ENCODE measurements around the gene TEX2. TPM values are rescaled to one million over a fixed set of nuclear protein-coding genes. Genes with fewer than 3 reads are reported as not detected.

TEX2 gene
- total and polyA plus RNA-seq, 2 experiments from 2014 or later = 7.5 to 17.7 TPM

DNA sequence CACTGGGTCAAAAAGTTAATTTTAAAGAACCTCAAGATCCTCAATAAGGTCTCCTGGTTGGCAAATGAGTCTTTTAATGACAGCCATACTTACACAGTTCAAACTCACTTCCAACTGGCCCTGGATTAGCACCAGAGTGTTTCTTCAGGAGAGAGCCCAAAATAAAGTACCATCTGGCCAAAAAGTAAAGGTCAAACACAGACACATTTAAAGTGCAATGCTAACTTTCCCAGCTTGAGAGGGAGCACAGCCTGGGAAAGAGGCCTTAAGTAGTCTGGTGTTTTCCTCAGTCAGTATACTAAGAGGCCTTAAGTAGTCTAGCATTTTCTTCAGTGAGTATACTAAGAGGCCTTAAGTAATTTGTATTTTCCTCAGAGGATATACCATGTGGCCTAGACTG is 86.5 kb downstream of the TEX2 start (continued):
- TF ChIP-seq, protein P1, sequence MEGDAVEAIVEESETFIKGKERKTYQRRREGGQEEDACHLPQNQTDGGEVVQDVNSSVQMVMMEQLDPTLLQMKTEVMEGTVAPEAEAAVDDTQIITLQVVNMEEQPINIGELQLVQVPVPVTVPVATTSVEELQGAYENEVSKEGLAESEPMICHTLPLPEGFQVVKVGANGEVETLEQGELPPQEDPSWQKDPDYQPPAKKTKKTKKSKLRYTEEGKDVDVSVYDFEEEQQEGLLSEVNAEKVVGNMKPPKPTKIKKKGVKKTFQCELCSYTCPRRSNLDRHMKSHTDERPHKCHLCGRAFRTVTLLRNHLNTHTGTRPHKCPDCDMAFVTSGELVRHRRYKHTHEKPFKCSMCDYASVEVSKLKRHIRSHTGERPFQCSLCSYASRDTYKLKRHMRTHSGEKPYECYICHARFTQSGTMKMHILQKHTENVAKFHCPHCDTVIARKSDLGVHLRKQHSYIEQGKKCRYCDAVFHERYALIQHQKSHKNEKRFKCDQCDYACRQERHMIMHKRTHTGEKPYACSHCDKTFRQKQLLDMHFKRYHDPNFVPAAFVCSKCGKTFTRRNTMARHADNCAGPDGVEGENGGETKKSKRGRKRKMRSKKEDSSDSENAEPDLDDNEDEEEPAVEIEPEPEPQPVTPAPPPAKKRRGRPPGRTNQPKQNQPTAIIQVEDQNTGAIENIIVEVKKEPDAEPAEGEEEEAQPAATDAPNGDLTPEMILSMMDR (conservative IDR thresholded peaks at IDR 0.05; ENCODE audit: low read depth in 2 of 2) = no peak
- TF ChIP-seq EZH2 (IDR thresholded peaks at IDR 0.05; ENCODE audit: low read depth, unreplicated experiment) = no peak
- no peak for TF ChIP-seq CREB1 (CRISPR knock-in tag; IDR thresholded peaks at IDR 0.05; ENCODE audit: low read depth)
- no peak for TF ChIP-seq EZH2phosphoT487 (IDR thresholded peaks at IDR 0.05; ENCODE audit: unreplicated experiment)

DNA sequence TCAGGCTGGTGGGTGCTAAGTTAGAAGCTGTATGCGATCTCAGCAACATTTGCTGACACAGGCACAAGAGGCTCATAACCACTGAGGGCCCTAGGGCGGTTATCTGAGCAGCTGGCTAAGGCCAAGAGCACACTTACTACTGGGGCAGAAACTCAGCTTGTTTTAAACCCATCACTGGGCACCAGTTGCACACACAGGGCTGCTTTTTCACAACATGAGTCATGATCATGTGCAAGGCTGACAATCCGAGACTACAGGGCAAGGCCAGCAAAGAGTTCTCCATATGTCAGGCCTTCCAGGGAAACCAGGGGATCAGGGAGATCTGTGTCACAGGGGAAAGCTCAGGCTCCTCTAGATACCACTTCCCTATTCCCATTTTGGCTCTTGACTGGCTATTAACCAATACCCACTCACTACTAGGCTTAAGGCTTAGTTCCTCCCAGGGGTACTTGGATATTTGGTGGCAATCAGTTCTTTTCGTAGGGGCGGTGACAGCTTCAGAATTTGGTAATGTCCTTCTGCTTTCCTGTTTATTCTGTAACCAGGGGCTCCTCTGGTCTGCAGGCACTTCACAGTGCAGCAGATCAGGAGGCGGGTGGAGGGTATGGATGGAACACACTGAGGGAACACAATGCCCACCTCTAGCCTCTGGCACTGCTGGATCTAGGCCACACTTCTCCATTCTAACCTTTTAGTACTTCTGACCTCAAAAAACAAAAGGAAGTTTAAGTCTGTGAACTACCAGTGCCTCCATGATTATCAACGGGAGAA is 88.2 kb downstream of the TEX2 start:
- no peaks in the 10 kb centered on the region for H3K27me3 Mint-ChIP-seq (ENCODE audit: insufficient read depth, low read depth, poor library complexity)
- no peaks in the 10 kb centered on the region for H3K4me1 Mint-ChIP-seq
- Histone ChIP-seq H3K36me3 (ENCODE audit: insufficient read depth) (peaks cover 9% of the 10 kb centered on the region; the same call in 1 of the 2 replicates), H2AFZ (no peak overlapping the region), H3K4me3 (no peak overlapping the region), H3F3A (replicated peaks; ENCODE audit: low read depth) (no peaks in the 10 kb centered on the region), H3K27ac (ENCODE audit: low read depth) (no peak overlapping the region), H4K20me1 (replicated peaks; ENCODE audit: insufficient read depth) (no peaks in the 10 kb centered on the region), H3K27me3 (ENCODE audit: insufficient read depth) (no peaks in the 10 kb centered on the region), H3K9me2 (ENCODE audit: insufficient read depth) (no peaks in the 10 kb centered on the region), H3K79me2 (replicated peaks; ENCODE audit: insufficient read depth) (no peaks in the 10 kb centered on the region), H3K4me1 (ENCODE audit: insufficient read depth) (no peaks in the 10 kb centered on the region), H3K4me2 (no peak overlapping the region)
- no peaks in the 10 kb centered on the region for H3K9me3 Mint-ChIP-seq
- DNase-seq (ENCODE audit: low spot score) = no peak
- ATAC-seq = no peak
- no peak overlapping the region for H3K4me3 Mint-ChIP-seq
- TF ChIP-seq ZNF114 (CRISPR knock-in tag; IDR thresholded peaks at IDR 0.05) = no peak
- peaks cover 17% of the 10 kb centered on the region; the same call in 2 of the 3 replicates for H3K36me3 Mint-ChIP-seq (ENCODE audit: low read depth)
- H3K27ac Mint-ChIP-seq = no peak overlapping the region

DNA sequence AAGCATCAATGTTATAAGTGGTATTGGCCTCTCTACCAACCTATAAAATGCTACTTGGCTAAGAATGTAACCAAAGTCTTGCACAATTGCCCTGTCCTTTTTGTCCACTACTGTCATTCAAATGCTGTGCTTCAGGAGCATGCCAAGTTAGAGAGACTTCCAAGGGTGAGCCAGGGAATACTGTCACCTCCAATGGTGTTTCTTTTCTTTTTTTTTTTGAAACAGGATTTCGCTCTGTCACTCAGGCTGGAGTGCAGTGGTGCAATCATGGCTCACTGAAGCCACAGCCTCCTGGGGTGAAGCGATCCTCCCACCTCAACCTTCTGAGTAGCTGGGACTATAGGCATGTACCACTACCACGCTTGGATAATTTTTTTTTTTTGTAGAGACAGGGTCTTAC is 89.4 kb downstream of the TEX2 start:
- no peaks in the 10 kb centered on the region for H3K9me2 ChIP-seq (ENCODE audit: insufficient read depth)
- H3K4me1 ChIP-seq (ENCODE audit: insufficient read depth) = no peaks in the 10 kb centered on the region
- Mint-ChIP-seq H3K27me3 (ENCODE audit: insufficient read depth, low read depth, poor library complexity) (no peaks in the 10 kb centered on the region), H3K36me3 (ENCODE audit: low read depth) (peaks cover 11% of the 10 kb centered on the region; the same call in 1 of the 3 replicates), H3K27ac (no peak overlapping the region), H3K4me3 (no peak overlapping the region), H3K9me3 (no peaks in the 10 kb centered on the region), H3K4me1 (no peaks in the 10 kb centered on the region)
- H2AFZ ChIP-seq = no peak overlapping the region
- H3K79me2 ChIP-seq (replicated peaks; ENCODE audit: insufficient read depth) = no peaks in the 10 kb centered on the region
- ATAC-seq = no peak
- H4K20me1 ChIP-seq (replicated peaks; ENCODE audit: insufficient read depth) = no peaks in the 10 kb centered on the region
- H3K36me3 ChIP-seq (ENCODE audit: insufficient read depth) = peaks cover 11% of the 10 kb centered on the region; the same call in 1 of the 2 replicates
- no peak overlapping the region for H3K4me3 ChIP-seq
- no peak overlapping the region for H3K27ac ChIP-seq (ENCODE audit: low read depth)
- H3K27me3 ChIP-seq (ENCODE audit: insufficient read depth) = no peaks in the 10 kb centered on the region
- no peak for DNase-seq (ENCODE audit: low spot score)
- no peaks in the 10 kb centered on the region for H3F3A ChIP-seq (replicated peaks; ENCODE audit: low read depth)
- H3K4me2 ChIP-seq = no peak overlapping the region
- no peak for TF ChIP-seq POLR2AphosphoS5 (IDR thresholded peaks at IDR 0.05; ENCODE audit: low read depth)
- TF ChIP-seq, protein P2, sequence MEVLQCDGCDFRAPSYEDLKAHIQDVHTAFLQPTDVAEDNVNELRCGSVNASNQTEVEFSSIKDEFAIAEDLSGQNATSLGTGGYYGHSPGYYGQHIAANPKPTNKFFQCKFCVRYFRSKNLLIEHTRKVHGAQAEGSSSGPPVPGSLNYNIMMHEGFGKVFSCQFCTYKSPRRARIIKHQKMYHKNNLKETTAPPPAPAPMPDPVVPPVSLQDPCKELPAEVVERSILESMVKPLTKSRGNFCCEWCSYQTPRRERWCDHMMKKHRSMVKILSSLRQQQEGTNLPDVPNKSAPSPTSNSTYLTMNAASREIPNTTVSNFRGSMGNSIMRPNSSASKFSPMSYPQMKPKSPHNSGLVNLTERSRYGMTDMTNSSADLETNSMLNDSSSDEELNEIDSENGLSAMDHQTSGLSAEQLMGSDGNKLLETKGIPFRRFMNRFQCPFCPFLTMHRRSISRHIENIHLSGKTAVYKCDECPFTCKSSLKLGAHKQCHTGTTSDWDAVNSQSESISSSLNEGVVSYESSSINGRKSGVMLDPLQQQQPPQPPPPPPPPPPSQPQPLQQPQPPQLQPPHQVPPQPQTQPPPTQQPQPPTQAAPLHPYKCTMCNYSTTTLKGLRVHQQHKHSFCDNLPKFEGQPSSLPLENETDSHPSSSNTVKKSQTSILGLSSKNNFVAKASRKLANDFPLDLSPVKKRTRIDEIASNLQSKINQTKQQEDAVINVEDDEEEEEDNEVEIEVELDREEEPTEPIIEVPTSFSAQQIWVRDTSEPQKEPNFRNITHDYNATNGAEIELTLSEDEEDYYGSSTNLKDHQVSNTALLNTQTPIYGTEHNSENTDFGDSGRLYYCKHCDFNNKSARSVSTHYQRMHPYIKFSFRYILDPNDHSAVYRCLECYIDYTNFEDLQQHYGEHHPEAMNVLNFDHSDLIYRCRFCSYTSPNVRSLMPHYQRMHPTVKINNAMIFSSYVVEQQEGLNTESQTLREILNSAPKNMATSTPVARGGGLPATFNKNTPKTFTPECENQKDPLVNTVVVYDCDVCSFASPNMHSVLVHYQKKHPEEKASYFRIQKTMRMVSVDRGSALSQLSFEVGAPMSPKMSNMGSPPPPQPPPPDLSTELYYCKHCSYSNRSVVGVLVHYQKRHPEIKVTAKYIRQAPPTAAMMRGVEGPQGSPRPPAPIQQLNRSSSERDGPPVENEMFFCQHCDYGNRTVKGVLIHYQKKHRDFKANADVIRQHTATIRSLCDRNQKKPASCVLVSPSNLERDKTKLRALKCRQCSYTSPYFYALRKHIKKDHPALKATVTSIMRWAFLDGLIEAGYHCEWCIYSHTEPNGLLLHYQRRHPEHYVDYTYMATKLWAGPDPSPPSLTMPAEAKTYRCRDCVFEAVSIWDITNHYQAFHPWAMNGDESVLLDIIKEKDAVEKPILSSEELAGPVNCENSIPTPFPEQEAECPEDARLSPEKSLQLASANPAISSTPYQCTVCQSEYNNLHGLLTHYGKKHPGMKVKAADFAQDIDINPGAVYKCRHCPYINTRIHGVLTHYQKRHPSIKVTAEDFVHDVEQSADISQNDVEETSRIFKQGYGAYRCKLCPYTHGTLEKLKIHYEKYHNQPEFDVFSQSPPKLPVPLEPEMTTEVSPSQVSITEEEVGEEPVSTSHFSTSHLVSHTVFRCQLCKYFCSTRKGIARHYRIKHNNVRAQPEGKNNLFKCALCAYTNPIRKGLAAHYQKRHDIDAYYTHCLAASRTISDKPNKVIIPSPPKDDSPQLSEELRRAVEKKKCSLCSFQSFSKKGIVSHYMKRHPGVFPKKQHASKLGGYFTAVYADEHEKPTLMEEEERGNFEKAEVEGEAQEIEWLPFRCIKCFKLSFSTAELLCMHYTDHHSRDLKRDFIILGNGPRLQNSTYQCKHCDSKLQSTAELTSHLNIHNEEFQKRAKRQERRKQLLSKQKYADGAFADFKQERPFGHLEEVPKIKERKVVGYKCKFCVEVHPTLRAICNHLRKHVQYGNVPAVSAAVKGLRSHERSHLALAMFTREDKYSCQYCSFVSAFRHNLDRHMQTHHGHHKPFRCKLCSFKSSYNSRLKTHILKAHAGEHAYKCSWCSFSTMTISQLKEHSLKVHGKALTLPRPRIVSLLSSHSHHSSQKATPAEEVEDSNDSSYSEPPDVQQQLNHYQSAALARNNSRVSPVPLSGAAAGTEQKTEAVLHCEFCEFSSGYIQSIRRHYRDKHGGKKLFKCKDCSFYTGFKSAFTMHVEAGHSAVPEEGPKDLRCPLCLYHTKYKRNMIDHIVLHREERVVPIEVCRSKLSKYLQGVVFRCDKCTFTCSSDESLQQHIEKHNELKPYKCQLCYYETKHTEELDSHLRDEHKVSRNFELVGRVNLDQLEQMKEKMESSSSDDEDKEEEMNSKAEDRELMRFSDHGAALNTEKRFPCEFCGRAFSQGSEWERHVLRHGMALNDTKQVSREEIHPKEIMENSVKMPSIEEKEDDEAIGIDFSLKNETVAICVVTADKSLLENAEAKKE (CRISPR knock-in tag; IDR thresholded peaks at IDR 0.05) = no peak
- TF ChIP-seq, protein P3, sequence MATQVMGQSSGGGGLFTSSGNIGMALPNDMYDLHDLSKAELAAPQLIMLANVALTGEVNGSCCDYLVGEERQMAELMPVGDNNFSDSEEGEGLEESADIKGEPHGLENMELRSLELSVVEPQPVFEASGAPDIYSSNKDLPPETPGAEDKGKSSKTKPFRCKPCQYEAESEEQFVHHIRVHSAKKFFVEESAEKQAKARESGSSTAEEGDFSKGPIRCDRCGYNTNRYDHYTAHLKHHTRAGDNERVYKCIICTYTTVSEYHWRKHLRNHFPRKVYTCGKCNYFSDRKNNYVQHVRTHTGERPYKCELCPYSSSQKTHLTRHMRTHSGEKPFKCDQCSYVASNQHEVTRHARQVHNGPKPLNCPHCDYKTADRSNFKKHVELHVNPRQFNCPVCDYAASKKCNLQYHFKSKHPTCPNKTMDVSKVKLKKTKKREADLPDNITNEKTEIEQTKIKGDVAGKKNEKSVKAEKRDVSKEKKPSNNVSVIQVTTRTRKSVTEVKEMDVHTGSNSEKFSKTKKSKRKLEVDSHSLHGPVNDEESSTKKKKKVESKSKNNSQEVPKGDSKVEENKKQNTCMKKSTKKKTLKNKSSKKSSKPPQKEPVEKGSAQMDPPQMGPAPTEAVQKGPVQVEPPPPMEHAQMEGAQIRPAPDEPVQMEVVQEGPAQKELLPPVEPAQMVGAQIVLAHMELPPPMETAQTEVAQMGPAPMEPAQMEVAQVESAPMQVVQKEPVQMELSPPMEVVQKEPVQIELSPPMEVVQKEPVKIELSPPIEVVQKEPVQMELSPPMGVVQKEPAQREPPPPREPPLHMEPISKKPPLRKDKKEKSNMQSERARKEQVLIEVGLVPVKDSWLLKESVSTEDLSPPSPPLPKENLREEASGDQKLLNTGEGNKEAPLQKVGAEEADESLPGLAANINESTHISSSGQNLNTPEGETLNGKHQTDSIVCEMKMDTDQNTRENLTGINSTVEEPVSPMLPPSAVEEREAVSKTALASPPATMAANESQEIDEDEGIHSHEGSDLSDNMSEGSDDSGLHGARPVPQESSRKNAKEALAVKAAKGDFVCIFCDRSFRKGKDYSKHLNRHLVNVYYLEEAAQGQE (IDR thresholded peaks at IDR 0.05; ENCODE audit: unreplicated experiment) = no peak
